GM18873 (cell line): ENCODE results near the gene MAP3K7.

Experiments used
- ATAC-seq: cut with Tn5 transposase; IDR thresholded peaks from one replicate; pipeline ENCODE4 v1.9.1; 2021; ENCODE audit warnings: mild to moderate bottlenecking, moderate library complexity, moderate number of reproducible peaks; ENCODE audit not compliant: unreplicated experiment, low FRiP score

MAP3K7 gene

DNA sequence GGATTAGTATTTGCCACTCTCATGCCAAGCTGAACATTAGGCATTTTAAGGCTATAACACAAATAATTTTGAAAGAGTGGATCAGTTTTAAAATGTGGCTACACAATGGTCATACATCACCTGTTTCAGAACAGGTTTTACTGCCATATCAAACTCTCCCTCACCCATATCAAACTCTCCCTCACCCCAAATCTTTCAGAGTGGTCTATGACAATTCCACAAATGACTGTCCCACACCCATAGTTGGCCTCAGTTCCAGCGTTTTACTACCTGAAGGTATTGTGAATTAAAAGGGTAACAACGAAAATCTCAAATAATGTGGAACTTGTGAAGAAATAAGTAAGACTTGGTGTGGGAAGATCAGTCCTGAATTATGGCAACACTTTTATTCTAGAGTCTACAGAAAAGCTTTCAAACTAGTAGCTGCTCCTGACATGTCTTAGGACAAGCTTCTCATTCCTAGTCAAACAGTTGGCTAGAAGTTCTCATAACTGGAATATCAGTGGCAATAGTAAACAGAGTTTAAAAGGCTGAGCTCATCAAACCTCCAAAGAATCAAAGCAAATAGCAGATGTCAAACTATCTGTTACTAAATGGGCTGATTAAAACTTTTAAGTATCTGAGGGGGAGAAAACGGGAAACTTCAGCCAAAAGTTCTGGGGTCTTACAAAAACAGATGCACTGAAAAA is 52.4 kb downstream of the MAP3K7 start:
- no peak for ATAC-seq

DNA sequence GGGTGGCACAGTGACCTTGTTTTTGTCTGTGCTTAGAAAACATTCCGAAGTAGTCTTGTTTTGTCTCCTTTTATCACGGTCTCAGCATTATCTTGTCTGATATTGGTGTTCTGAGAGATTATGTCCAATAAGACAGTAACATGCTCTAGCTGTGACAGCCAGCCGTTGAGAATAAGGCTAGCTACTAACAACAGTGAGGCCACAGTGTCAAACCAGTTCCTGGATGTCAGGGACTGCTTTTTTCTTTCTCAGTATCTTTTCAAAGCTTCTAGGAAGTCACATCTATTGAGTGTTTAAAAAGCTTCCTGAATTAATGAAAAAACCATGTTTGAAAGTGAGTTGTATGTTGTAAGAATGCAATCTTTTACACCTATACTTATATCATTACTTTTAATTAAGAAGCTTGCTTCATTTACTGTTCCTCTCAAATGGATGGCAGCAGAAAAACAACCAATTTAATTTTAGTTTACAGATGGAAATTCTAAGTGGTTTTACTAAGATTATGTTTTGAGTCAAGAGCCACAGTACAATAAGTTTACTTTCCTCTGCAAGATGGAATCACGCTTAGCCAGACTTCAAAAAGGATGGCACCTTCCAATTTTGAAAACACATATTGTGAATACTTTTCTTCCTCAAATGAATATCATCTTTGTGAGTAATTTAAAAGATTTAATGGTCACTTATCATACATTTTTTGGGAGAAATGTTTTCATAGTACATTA is 53.1 kb downstream of the MAP3K7 start:
- ATAC-seq = no peak

DNA sequence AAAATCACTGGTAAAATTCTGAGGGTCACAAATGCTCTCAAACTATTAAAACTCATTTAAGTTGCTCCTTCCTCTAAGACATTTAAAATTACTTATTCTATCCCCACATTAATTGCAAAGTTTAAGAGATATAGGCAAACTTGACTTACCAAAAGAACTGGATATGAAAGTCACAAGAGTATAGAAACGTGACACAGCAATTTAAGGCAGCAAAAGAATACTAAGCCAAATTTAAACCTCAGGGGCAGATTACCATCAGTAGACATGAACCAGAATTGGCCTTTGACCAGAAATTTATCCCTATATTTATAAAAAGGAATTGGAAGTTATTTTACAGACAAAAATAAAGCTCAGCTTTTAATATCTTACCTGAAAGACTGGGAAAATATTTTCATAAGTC is 56.0 kb downstream of the MAP3K7 start:
- ATAC-seq = no peak

DNA sequence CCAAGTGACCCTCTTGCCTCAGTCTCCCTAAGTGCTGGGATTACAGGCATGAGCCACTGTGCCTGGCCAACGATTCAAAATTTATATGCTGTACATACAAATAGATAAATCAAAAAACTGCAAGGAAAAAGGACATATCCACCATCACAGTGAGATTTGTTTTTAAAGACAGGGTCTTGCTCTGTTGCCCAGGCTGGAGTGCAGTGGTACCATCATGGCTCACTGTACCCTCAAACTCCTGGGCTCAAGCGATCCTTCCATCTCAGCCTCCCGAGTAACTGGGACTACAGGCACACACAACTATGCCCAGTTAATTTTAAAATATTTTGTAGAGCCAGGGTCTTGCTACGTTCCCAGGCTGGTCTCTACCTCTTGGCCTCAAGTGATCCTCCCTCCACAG is 61.5 kb downstream of the MAP3K7 start:
- ATAC-seq = no peak

DNA sequence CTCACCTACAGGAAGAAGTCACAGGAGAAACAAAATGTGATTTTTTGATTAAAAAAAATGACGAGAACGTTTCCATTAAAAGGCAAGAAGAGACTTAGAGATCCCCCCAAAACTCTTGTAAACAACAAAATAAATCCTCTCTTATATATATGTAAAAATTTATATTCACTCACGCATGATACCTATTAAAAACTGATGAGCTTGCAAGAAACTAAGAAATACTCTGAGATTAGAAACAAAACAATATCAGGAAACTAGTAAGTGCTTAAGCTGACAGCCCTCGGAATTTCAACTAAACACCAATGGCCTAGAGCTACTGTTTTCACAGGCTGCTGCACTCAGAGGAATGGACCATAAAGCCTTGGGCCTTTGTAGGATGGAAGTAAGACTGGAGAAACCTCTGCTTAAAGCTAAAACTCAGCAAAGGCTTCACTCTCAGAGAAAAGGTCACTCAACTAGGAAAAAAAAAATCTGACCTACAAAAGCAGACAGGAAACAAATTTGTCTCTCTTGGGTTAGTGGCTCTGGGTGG is 63.0 kb downstream of the MAP3K7 start:
- ATAC-seq = no peak

DNA sequence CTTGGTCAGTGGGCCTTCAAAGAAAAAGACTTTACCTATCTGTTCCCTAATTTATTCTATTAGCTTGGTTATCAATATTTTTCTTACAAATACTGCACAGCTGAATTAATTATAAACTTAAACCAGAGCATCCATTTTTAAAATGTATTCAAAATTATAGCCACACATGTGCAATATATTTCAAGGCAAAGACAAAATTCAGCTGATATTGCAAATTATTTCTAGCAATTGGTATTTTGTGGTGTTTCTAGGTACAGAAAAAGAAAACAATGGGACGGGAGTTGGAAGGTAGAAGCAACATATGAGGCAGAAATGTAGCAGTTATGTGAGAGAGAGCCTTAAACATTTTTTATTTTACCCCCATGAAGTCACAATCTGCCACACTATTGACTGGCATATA is 64.9 kb downstream of the MAP3K7 start:
- ATAC-seq = no peak

DNA sequence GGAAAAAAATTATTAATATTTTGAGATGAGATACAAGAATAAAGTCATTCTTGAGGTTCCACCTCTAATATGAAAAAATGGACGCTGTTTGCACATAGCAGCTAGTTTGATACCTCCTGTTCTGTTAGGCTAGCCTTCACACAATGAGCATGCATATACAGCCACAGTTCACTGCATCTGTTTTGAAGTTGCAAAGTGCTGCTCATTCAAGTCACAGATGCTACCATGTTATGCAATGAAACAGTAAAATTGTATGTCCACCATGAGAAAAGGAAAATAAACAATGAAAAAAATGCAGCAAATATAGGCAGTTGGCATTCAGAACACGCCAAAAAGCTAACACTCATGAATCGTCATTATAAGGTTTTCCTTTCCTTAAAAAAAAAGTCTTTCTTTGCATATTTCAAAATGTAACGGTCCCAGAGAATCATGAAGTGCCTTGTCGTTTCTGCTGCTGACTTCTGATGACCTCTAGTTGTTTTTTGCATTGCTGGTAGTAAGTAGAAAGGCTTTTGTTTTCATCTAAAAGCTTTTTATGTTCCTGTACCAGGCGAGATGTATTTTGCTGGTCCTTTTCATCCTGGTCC is 70.7 kb downstream of the MAP3K7 start:
- ATAC-seq = no peak

DNA sequence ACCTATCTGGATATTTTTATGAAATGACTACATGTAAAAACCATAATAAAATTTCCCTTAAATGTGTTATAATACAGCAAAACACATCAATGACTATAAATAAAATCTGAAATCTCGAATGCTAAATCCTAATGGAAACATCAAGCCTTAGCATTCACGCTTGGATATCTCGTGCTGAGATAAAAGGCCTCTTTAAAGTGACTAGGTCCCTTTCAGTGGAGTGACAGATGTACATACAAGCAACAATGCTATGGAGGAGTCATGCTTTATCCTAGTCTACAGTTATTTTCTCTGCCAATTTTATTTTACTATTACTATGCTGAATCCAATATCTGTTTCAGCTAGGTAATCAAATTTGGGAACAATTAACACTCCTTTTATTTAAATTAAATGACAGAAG is 72.4 kb downstream of the MAP3K7 start:
- no peak for ATAC-seq

DNA sequence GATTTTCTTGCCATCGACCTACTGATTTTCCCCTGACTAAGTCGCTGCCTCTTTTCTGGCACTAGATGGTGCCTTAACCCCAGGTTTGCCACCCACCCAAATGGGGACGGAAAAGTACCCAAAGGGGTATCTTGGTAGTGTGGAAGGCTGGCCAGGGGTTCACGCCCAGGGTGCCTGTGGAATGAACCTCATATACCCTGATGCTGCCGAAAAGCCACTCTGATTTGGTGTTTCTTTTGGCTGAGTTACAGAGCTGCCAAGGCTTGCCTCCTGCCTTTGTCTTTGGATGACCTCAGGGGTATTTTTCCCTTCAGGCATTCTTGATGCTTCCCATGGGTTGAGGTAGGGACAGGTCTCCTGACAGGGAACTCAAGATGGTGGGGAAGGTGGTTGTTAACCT is 78.1 kb downstream of the MAP3K7 start:
- no peak for ATAC-seq

DNA sequence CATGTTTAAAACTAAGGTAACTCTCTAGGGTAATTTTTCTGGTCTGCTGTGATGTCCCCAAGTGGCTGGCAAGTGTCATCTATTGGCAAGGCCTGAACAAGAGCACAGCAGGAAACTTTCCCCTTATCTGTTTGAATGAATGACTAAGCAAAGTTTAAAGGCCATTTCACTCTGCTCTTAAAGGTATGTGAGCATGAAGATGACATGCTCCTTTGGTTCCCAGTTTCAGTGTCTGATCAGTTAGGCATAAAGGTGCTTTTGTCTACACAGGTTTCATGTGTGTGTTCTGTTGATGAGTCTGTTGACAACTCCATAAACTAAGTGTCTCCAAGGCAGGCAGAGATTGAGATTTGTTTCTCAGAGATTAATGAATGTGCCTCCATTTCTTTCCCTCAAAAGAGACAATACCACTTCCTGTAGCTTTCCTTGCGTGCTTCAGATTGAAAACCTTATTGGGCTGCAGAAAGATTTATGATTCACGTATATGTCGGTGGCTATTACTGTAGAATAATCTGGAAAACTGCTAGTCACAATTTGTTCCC is 83.9 kb downstream of the MAP3K7 start:
- ATAC-seq = no peak

DNA sequence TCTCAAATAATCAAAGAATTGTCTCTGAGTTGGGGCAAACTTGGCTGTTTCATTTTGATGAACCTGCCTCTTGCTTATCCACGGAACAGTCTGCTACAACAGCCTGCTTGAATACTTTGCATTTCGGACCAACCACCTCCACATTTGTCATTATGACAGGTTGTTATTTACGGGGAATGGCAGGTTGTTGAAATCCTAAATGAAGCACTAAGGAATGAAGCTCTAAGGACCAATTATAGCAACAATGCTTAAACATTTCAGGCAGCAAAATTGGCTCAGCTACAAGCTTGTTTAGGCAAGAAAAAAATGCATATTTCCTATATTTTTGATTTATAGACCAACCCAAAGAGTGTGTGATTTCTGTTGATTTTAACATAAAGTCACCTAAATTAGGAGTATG is 84.5 kb downstream of the MAP3K7 start:
- ATAC-seq = no peak

DNA sequence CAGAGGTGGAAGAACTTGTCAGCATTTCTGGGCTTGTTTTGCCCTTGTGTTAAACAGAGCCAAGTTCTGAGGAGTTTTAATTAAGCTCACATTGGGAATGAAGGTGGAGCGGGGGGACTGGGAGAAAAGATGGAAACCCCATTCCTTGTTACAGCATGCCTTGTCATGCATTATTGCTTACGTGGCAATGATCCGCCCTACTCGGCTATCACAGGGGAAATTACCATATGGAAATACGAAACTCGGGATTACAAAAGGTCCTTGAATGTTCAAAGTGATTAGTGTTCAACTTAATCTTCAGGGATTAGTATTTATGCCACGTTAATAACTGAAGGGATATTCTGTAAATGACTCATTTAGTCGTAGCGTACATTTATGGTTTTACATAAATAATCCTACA is 86.4 kb downstream of the MAP3K7 start:
- ATAC-seq = no peak

DNA sequence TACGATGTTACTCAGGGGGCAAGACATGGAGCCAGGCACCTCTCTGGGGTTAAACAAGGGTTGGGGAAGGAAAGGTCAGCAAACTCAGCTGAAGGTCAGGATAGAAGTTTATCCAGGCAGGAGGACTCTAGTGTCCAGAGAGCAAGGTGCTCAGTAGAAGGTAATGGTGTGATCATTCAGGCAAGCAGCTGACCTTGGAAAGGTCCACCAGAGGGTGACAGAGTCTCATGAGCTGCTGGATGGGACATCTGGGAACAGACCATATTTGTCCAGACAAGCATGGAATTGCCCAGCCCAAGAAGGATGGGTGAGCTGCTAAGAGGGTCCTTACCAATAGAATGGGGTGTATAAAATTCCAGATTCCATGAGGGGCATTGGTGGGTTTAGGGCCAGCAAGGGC is 89.5 kb downstream of the MAP3K7 start:
- no peak for ATAC-seq

DNA sequence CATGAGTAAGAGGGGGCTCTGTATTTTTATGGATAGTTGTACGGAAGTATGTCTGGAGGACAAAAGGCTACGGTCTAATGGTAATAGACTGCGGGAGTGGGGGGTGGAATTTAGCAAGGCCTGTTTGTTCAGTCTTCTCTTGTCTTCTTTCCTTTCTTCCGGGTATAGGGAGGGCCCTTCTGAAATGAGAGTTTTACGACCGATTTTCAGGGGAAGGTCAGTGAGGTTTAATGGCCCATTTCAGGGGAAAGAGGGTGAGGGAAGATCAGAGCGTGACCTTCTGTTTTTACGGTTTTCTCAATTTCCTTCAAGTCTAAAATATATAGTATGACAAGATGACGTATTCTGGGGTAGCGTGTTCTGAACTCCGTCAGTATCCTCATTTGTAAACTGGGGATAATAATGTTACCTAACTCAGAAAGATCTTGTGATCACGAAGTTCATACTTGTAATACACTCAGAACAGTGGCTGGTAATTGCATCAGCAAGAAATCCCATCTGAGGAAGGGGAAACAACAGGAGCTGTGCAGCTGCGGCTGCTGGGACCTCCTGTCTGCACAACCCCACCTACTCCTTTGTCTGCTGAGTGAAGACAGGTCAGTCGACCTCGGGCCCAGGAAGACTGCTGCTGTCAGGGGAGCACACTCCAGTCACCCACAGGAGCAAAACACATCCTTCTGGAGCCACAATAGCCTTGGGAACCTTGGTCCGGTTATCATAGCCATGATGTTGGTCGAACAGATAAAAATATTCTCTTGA is 90.4 kb downstream of the MAP3K7 start:
- no peak for ATAC-seq

DNA sequence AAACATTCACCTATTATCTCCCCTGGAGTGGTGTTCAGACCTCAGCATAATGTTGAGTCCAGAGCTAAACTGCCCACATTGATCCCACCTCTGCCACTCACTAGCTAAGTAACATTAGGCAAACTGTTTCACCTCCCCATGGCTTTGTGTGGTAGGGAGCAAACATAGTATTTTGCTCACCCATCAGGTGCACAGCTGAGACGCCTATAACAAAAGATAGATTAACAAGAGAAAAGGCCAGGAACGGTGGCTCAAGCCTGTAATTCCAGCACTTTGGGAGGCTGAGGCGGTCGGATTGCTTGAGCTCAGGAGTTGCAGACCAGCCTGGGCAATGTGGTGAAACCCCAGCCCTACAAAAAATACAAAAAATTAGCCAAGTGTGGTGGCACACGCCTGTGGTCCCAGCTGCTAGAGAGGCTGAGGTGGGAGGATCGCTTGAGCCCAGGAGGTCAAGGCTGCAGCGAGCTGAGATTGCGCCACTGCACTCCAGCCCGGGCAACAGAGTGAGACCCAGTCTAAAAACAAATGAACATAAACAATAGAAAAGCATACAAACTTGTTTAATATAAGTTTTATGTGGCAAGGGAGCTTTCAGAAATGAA is 91.6 kb downstream of the MAP3K7 start:
- no peak for ATAC-seq

DNA sequence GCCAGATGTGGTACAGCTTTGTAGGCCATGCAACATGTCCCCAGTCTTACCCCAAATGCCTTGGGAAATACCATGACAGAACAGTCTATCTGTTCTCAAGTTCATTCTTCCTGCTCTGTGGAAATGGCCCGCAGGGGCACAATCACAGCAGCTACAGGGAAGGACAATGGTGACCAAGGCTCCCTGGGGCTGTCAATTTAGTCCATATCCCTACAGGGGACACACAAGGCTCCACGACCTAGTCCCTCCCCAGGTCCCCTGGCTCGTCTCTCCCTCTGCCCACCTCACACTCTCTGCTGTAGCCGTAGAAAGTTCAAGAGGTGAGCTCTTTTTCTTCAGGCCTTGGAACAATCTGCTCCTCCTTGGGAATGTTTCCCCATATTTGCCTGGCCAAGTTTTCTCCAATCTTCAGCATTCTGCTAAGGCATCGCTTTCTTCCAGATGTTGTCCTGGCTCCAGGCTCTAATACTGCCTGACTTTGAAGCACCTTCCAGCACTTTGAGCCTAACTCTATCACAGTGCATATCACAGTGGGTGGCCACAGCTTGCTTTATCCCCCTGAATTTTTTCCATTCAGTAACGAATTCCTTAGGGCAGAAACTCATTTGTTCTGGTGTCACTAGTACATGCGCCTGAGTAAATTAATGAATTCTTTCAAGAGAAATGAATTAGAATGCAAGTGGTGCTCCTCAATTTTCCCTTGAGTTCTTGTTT is 92.6 kb downstream of the MAP3K7 start:
- no peak for ATAC-seq

DNA sequence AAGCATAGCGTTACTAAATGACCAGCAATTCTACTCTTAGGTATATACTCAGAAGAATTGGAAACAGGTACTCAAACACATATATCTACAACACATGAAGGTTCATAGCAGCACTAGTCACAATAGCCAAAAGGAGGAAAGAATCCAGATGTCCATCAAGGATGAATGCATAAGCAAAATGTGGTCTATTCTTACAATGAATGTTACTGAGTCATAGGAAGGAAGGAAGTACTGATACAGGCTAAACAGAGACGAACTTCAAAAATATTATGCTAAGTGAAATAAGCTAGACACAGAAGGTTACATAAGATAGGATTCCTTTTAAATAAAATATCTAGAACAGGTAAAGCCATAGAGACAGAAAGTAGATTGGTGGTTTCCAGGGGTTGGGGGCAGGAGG is 93.5 kb downstream of the MAP3K7 start:
- ATAC-seq = no peak

DNA sequence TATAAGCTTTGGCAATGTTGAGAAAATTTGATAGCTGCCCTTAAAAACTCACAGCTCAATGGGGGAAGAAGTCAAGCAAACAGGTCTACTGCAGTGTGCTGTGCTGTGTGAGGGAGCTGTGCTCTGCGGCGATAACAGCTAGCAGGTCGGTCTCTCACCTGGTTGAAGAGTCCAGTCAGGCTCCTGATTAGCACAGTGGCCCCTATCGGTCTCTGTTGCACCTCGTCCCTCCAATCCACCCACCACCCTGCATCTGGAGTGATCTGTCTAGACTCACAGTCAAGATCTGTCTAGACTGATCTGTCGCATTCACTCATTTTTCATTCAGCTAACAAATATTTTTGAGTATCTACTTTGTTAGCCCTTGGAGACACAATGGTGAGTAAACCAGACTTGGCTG is 94.1 kb downstream of the MAP3K7 start:
- no peak for ATAC-seq

DNA sequence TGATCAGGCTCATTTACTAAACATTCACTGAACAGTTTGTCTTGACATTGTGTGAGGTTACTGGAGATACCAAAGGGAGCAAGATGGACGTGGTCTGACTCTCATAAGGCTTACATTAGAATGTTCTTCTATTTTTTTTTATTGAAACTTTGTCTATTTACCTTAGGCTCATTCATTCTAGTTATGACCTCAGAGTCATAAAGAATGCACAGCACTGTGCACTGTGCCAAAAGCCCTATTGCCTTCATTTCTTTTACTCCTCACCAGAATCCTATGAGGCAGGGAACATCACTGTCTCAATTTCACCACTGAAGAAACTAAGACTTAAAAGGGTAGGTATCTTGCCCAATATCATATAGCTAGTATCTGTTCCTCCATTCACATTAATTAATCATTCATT is 94.5 kb downstream of the MAP3K7 start:
- no peak for ATAC-seq
